Measurements from ENCODE around the gene SFR1. TPM values are rescaled to one million over a fixed set of nuclear protein-coding genes. Genes with fewer than 3 reads are reported as not detected.
"Not testable (repeated sequence)": the region's sequence is repeated elsewhere in the genome, so short reads cannot be mapped to it uniquely, and the experiment has no call there.

Gene SFR1
- total and polyA plus RNA-seq, 7 experiments from 2014 or later = 10.1 to 19.8 (median 14.2) TPM

GRCh38 chr10:104170610-104171254 lies 48.8 kb downstream of the SFR1 start:
- peak overlapping the region in 9 of 10 donors; percentile 18 to 74 (median 41) for H3K4me3 Mint-ChIP-seq
- POLR2A ChIA-PET = interaction anchor here (0.6 to 1.3 kb wide), 2 partner anchors 49 to 484 kb away, joined by 3 to 5 read pairs; partner anchors contain the start of gene SFR1
- H3K27ac Mint-ChIP-seq = peak overlapping the region in 8 of 9 donors; percentile 0 to 54 (median 45)

GRCh38 chr10:104174136-104174535 lies 52.2 kb downstream of the SFR1 start:
- H3K4me3 Mint-ChIP-seq; ATAC-seq; H3K4me3 ChIP-seq (ENCODE audit: low read length); H3K36me3 Mint-ChIP-seq; H3K27me3 ChIP-seq (ENCODE audit: control insufficient read depth in 2 of 2, insufficient read depth in 2 of 2, low read length in 2 of 2); DNase-seq; CTCF ChIA-PET; H3K27ac ChIP-seq (ENCODE audit: low read depth, low read length); H3K9me3 ChIP-seq (ENCODE audit: control insufficient read depth in 2 of 3, low read length in 3 of 3); intact Hi-C loops (cut with micrococcal nuclease); POLR2A ChIA-PET; H3K36me3 ChIP-seq (ENCODE audit: control insufficient read depth in 2 of 3, insufficient read depth in 3 of 3, low read length in 3 of 3): not testable (repeated sequence)
- Mint-ChIP-seq H3K27me3 (peaks cover 0 to 48% (median 0%) of the 10 kb centered on the region in 5 donors), H3K27ac (peak overlapping the region in 1 of 9 donors; percentile 43), H3K4me1 (peaks cover 13 to 29% (median 24%) of the 10 kb centered on the region in 7 donors), H3K9me3 (peaks cover 0 to 17% (median 10%) of the 10 kb centered on the region in 11 donors)
- H3K4me1 ChIP-seq (ENCODE audit: control insufficient read depth in 2 of 2, insufficient read depth in 2 of 2, low read length in 2 of 2) = peaks cover 0 to 21% of the 10 kb centered on the region in 2 donors

More at GRCh38 chr10:104170610-104171254, 48.8 kb downstream of the SFR1 start:
- H3K27me3 Mint-ChIP-seq = peaks cover 0 to 54% (median 11%) of the 10 kb centered on the region in 5 donors
- peaks cover 13 to 26% (median 22%) of the 10 kb centered on the region in 7 donors for H3K4me1 Mint-ChIP-seq
- Histone ChIP-seq H3K4me3 (ENCODE audit: low read length) (no peak overlapping the region), H3K27me3 (ENCODE audit: control insufficient read depth in 2 of 2, insufficient read depth in 2 of 2, low read length in 2 of 2) (no peaks in the 10 kb centered on the region), H3K9me3 (ENCODE audit: control insufficient read depth in 2 of 3, low read length in 3 of 3) (no peaks in the 10 kb centered on the region), H3K36me3 (ENCODE audit: control insufficient read depth in 2 of 3, insufficient read depth in 3 of 3, low read length in 3 of 3) (no peaks in the 10 kb centered on the region), H3K27ac (ENCODE audit: low read depth, low read length) (no peak overlapping the region), H3K4me1 (ENCODE audit: control insufficient read depth in 2 of 2, insufficient read depth in 2 of 2, low read length in 2 of 2) (peaks cover 0 to 21% of the 10 kb centered on the region in 2 donors)
- intact Hi-C loops (cut with micrococcal nuclease) = no loop called here
- peaks cover 0 to 17% (median 10%) of the 10 kb centered on the region in 11 donors for H3K9me3 Mint-ChIP-seq
- DNase-seq = peak in 7 of 9 donors; percentile 63 to 81 (median 73)
- peaks cover 0 to 9% (median 3%) of the 10 kb centered on the region in 5 donors for H3K36me3 Mint-ChIP-seq
- peak; percentile 93 for ATAC-seq
- CTCF ChIA-PET = interaction anchor here (0.5 to 0.7 kb wide), 4 partner anchors 14 to 671 kb away, joined by 3 to 7 read pairs (median 3); no protein-coding TSS in a partner anchor

Other genes with a start within 250 kb of the SFR1 start
- gene STN1, start 204.0 kb upstream of the SFR1 start, total RNA-seq = 10 to 100 TPM; 28.8 to 42.6 (median 34.8) TPM
- 10 to 100 TPM; 71.5 to 83.7 TPM for gene STN1, start 204.0 kb upstream of the SFR1 start, polyA plus RNA-seq
- 10 to 100 TPM; 21.4 to 32.2 (median 26.2) TPM for gene SLK, start 155.0 kb upstream of the SFR1 start, total RNA-seq
- gene SLK, start 155.0 kb upstream of the SFR1 start, polyA plus RNA-seq = 1 to 10 TPM; 6.1 to 8.1 TPM
- gene COL17A1, start 36.3 kb upstream of the SFR1 start, total RNA-seq = not detected
- not detected for gene COL17A1, start 36.3 kb upstream of the SFR1 start, polyA plus RNA-seq
- gene CFAP43, start 110.2 kb downstream of the SFR1 start, total RNA-seq = under 1 TPM in 1 of 5 experiments, not detected in 4; 0.17 TPM
- gene CFAP43, start 110.2 kb downstream of the SFR1 start, polyA plus RNA-seq = under 1 TPM in 1 of 2 donors, not detected in 1; 0.14 TPM
- 100 to 1,000 TPM in 1 of 5 experiments, 10 to 100 TPM in 4; 28.1 to 129 (median 49.1) TPM for gene GSTO1, start 132.7 kb downstream of the SFR1 start, total RNA-seq
- 100 to 1,000 TPM; 116 to 141 TPM for gene GSTO1, start 132.7 kb downstream of the SFR1 start, polyA plus RNA-seq
- gene GSTO2, start 147.0 kb downstream of the SFR1 start, total RNA-seq = 1 to 10 TPM; 1.1 to 2.5 (median 1.4) TPM
- gene GSTO2, start 147.0 kb downstream of the SFR1 start, polyA plus RNA-seq = 1 to 10 TPM; 1.0 to 1.3 TPM
- gene ITPRIP, start 216.3 kb downstream of the SFR1 start, total RNA-seq = 100 to 1,000 TPM in 1 of 5 experiments, 10 to 100 TPM in 4; 20.0 to 129 (median 27.8) TPM
- 10 to 100 TPM; 17.8 to 18.0 TPM for gene ITPRIP, start 216.3 kb downstream of the SFR1 start, polyA plus RNA-seq
- under 1 TPM in 1 of 5 experiments, not detected in 4; 0.17 TPM for gene CFAP58, start 231.7 kb downstream of the SFR1 start, total RNA-seq
- gene CFAP58, start 231.7 kb downstream of the SFR1 start, polyA plus RNA-seq = not detected

Measured in naive thymus-derived CD4-positive, alpha-beta T cell (primary cell).